Activated CD4-positive, alpha-beta T cell treated with anti-CD3 and anti-CD28 coated beads for 24 hours (primary cell): Measurements from ENCODE around the gene CRABP1.
"Not testable (repeated sequence)": the region's sequence is repeated elsewhere in the genome, so short reads cannot be mapped to it uniquely, and the experiment has no call there.

ENCODE experiments used
- DNase-seq, 2 donors: peaks; one replicate each; pipeline ENCODE4 v3.0.0-alpha.2; 2020; ENCODE audit warnings: low read depth in 2 of 2

Gene CRABP1

DNA sequence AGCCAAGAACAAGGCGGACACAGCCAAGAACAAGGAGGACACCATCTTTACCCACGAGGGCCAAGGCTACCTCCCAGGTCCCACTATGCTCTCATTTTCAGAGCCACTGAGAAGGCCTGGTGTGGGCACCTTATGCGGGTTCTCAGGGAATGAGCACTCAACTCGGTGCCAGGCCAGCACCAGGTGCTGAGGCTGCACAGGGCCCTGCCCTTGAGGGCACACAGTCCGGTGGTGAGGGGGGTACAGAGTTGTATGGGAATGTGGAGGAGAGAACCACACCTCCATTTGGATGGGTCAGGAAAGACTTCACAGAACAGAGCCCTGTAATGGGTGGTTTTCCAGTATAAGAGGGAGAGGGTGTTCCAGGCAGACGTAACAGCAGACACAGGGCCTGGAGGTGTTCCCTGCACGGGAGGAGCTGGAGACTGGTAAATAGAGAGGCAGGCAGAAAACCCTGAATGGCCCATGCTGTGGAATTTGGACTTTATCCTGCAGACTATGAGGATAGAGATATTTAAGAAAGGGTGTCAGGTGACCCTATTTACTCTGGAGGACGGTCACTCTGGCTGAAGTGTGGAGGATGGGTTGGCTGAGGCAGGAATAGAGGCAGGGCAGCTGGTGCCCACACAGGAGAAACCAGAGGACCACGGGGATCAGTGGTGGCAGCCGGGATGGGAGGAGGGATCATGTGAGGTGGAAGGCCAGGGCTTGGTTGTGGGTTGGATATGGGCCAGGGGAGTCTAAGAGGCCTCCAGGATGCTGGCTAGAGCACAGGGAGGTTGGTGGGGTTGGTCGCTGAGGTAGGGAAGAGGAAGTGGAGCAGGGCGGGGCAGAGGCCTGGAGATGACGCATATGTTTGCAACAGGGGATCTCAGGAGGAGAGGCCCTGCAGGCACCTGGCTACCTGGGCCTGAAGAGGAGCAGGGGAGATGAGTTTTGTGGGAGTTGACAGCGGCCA, 34.6 kb downstream of the CRABP1 start:
- no peak for DNase-seq

DNA sequence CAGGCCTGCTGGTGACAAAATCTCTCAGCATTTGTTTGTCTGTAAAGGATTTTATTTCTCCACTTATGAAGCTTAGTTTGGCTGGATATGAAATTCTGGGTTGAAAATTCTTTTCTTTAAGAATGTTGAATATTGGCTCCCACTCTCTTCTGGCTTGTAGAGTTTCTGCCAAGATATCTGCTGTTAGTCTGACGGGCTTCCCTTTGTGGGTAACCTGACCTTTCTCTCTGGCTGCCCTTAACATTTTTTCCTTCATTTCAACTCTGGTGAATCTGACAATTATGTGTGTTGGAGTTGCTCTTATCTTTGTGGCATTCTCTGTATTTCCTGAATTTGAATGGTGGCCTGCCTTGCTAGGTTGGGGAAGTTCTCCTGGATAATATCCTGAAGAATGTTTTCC, 40.0 kb downstream of the CRABP1 start:
- not testable (repeated sequence) for DNase-seq

DNA sequence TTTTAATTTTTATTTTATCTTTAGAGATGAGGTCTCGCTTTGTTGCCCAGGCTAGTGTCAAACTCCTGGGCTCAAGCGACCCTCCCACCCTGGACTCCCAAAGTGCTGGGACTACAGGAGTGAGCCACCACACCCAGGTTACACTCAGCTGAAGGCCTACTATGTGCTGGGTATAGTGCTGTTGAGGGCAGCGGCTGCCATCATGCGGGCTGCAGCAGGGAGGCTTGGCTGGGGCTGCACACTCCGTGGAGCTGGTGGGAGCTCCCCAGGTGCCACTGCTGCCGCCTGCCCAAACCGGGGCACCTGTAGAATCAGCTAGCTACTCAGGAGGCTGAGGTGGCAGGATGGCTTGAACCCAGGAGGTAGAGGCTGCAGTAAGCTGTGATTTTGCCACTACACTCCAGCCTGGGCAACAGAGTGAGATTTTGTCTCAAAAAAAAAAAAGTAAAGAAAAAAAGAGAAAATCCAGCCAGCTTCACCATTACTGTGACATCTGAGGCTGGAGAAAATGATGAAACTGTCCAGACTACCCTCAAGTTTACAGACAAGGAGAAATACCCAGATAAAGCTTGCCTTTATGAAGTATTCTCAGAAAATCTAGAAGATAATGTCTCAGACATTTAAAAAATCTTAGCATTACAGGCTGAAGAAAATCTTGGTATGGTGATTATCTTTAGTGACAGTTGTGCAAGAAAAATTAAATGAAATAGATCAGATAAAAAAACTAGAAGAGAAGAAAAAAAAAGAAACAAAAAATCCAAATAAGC, 42.1 kb downstream of the CRABP1 start:
- no peak for DNase-seq

DNA sequence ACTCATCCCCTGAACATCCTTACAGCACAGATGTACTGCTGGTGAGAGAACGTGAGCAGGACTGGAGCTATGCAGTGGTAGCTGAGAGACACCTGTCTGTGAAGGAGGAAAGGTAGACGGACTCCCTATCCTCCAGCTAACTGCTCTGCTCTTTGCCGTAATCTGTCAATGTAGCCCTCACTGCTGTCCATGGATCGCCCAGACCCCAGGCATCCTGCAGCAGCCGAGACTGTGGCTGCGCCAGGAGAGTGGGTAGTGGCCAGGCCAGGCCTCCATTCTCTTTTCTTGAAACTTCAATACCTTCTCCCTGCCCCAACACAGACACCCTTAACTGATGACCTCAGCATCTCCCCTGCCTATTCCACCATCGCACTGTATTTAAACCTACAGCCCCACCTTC, 44.5 kb downstream of the CRABP1 start:
- no peak for DNase-seq

DNA sequence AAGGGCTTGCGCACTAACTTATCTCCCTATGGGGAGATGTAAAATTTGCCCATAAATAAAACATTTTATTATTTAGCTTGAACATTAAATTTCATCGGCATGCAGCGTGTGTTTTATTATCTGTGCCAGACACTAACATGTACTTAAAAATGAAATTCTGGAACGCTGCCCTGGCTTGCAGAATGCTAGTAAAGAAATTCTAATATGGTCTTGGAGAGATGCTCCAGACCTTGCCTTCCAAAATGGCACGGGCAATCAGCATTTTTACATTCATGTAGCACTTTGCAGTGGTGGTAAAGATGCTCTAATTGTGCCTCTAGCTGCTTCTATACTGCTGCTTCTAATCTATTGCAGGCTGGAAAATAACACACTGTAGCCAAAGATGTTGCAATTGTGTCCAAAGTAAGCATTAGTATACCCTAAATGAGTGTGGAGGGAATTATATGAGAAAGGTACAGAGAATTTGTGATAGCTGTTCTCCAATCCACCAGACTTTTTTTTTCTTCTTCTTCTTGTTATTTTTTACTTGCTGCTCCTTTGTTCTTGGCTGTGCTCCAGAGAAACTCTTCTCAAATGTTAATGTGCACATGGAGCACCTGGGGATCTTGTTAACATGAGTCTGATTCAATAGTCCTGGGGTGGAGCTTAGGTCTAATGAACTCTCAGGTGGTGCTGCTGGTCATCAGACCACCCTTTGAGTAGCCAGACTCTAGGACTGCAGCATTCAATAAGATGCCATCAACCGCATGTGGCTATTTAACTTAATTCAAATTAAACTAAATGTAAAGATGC, 47.3 kb downstream of the CRABP1 start:
- DNase-seq, result no peak

DNA sequence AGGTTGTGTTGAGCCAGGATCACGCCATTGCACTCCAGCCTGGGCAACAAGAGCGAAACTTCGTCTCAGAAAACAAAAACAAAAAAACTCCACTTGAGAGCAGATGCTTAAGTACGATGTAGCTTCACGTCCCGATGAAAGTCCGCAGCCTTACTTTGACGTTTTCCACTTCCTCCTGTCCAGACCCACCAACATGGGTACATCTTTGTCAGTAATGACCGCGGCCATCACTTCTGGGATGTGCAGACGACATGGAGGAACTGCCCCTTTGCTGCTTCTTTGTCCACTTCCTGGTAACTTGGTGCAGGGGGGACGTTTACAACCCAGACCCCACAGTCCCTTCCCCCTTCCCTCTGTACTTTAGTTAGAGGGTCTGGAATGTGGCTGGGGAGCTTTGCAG, 48.7 kb downstream of the CRABP1 start:
- DNase-seq, result no peak

DNA sequence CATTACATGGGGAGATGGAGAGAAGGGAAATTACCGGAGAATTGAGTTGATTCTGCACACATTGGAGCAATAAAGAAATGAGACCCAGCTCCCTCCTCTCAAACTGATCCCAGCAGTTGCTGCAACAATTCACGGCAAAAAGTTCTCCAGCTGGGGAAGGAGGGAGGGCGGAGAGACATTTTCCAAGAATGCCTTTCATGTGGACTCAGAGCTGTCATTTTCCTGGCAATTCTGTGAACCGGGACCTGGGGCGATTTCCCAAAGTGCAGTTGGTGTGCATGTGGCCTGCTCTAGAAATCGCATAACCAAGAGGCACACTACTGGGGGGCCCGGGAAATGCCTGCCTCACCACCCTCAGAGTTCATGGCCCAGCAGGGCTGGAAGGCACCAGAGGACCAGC, 49.2 kb downstream of the CRABP1 start:
- DNase-seq, result no peak

DNA sequence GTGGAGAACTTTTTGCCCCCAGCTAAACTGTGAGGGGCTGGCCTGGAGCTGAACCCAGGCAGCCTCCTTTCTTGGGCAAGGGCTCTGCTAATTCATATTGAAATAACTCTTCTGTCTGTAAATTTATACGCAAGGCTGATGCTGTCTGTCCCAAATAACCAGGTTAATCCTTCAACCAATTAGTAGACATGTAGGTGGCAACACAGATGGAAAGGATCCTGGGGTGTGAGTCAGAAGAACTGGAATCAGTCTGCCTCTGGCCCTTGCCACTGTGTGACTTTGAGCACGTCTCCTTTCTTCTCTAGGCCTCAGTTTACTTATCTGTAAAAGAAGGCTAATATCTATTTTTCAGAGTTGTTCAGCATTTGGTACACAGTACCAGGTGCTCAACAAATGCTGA, 49.6 kb downstream of the CRABP1 start:
- DNase-seq, result no peak

DNA sequence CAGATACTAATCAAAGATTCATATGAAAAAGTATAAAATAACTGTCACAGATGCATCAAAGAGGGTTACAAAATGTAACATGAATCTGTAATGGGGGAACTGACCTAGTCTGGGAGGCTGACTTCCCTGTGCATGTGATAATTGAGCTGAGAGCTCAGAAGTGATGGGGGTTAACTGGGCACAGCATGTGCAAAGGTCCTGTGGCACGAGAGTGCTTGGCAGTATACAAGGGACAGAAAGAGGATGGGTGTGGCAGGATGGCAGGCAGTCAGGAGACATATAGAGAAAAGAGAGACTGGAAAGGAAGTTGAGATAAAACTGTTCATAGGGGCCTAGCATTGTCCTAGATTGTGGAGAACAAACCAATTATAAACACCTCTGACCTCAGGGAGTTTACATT, 50.1 kb downstream of the CRABP1 start:
- no peak for DNase-seq

DNA sequence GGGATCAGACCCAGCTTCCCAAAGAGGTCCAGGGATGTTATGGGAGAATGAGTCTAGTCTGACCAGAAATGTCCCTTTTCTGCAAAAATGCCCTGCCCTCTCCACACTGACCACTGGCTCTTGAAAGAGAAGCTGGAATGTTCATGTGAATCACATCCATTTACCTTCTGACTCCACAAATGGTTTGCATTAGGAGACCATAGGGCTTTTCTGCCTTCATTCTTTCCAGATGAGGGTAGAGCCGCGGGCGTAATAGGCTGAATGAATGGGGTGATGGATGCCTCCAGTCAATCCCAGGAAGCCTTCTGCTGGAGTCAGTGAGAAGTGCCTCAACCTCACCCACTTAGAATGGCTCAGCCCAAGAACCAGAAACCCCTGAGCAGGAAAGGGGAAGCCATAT, 50.7 kb downstream of the CRABP1 start:
- DNase-seq, result no peak

DNA sequence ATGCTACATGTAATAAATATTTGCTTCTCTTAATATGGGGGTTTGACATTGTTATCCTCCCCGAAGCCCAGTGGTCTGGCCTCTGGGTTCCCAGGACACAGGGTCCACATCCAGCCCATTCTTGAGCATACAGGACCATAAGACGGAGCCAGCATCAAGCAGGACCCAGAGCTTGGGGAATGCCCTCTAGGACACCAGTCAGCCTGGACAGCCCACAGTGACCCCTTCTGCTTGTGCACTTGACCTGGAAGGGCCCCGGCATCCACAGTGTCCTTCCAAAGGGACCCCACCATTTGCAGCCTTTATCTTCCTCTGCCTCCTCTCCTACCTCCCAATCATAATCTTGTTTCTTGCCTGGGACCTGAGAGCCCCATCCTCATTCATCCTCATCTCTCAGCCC, 51.6 kb downstream of the CRABP1 start:
- DNase-seq, result no peak

DNA sequence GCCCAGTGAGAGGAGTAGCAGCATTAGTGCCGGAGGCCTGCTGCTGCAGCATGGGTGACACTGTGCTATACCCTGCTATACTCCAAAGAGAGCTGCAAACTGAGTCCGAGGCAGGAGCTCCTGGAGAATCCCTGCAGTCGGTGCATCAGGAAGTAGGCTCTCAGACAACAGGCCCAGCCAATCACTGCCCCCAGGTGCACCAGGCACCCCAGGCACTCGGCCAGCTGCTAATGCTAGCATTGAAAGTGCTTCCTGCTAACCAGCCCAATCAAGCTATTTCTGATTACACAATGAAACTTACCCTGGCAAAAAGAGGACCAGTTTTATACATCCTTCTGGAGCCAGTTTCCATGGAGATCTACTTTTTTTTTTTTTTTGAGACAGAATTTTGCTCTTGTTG, 52.3 kb downstream of the CRABP1 start:
- DNase-seq, result no peak

DNA sequence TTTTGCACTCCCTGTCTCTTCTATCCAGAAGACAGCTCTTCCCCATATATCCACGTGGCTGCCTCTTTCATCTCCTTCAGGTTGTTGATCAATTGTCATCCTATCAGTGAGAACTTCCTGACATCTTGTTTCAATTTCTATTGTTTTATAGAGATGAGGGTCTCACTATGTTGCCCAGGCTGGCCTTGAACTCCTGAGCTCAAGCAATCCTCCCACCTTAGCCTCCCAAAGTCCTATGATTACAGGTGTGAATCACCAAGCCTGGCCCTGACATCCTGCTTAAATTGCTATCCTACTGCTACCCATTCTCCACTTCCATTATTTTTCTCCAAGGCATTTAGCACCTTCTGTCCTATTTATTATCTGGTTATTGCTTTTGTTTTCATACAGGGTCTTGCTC, 53.0 kb downstream of the CRABP1 start:
- no peak for DNase-seq

DNA sequence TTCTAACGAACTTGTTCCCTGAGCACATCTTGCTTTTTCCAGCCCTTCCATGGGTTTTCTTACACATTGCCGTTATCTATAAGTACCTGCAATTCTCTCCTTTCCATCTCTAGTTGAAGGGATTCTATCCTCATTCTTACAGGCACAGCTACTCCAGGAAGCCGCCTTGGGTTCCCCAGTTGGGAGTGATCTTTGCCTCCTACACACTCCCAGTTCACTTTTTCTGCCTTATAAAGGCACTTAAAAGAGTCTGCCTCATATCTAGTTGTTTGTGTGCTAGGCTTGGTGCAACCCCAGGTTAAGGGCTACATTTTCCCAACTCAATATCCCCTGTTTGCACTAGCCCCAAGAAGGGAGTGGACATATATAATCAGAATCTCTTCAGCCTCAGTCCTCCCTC, 53.9 kb downstream of the CRABP1 start:
- DNase-seq, result no peak

DNA sequence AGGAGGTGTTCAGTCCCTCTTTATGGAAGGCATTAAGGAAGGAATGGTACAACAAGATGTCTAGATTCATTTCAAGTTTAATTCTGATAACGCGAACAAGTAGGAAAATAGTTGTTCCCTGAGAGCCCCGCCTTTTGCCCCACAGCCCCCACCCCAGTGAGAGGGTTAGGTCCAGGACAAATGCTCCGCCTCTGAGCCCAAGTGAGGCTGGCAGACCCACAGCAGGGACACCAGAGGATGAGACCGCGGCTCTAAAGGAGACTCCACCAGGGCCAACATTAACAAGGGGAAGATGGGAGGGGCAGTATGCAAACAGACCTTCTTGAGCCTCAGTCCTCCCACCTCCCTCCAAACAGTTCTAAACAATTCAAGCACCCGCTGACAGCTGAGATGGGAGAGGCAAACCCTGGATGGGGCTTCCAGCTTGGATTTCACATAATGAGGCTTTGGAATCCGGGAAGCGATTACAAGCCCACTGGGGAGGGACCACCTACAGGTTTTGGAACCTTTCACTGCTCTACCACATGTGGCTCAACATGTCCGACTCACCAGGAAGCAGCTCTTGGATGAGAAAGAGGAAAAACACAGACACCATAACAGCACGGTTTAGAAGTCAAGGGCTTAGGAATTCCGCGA, 54.9 kb downstream of the CRABP1 start:
- no peak for DNase-seq

DNA sequence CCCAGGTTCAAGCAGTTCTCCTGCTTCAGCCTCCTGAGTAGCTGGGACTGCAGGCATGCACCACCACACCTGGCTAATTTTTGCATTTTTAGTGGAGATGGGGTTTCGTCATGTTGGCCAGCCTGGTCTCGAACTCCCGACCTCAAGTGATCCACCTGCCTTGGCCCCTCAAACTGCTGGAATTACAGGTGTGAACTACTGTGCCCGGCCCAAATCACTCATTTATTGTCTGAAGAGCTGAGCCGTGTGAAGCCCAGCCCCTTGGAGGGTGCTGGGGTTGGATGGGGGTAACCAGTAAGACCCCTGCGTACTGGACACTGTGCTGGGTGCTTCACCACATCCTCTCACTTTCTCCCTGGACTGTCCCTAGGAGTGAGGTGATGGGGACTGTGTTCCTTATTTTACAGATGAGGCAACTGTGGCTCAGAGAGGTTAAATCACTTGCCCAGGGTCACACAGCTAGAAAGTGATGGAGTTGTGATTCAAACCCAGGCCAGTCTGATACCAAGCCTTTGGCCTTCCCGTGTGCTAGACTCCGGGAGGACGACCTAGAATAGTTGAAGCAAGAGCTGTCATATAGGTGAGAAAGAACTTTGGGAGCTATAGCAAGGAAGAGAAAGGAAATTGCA, 56.1 kb downstream of the CRABP1 start:
- DNase-seq, result no peak

DNA sequence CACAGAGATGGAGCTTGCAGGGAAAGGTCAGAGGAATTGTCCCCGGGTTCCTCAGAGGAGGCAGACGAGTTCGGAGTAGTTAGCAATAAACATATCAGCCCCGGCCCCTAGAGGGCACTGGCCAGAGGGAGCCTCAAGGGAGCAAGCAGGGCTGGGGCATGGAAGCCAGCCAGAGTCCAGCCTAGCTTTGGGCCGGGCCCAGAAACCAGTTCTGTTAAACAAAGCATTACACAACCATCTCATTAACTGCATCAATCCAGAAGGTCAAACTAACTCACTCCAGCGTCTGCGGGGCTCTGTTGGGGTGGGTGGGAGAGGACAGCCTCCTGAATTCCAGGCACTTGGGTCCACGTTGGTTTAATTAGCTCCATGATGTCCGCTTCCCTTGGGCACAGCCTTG, 56.8 kb downstream of the CRABP1 start:
- DNase-seq, result no peak

DNA sequence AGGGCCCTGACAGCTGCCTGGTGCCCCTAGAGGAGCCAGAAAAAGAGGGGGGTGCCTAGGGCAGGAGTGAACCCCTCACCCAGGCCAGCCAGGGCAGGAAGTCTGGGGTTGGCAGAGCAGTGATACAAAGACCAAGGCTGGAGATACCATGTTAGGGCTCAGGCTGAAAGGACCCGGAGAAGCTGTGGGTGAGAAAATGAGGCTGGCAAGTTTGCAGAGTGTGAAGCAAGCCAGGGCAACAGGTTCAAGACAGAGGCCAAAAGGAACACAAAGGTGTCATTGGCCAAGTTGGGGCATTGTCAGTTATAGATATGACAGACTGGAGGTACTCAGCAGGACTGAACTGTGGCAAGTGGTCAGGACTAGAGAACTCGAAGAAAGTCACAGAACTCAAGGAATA, 57.2 kb downstream of the CRABP1 start:
- no peak for DNase-seq
